ENCODE measurements around the gene TOMT. TPM values are rescaled to one million over a fixed set of nuclear protein-coding genes. Genes with fewer than 3 reads are reported as not detected.

The TOMT gene
- total RNA-seq, 1 experiment from 2014 or later, result 0.31 TPM

- DNase-seq (ENCODE audit: low read depth), result no peak
These were observed 19.9 kb upstream of the TOMT start for GRCh38 chr11:72085621-72086351.

- no peak for DNase-seq (ENCODE audit: low read depth)
These were observed 17.5 kb upstream of the TOMT start for GRCh38 chr11:72088076-72088808.

GRCh38 chr11:72091292-72091691 is 14.4 kb upstream of the TOMT start:
- DNase-seq (ENCODE audit: low read depth), result peak; percentile 55

- DNase-seq (ENCODE audit: low read depth), result no peak
These were observed 7.0 kb upstream of the TOMT start for GRCh38 chr11:72098741-72099140.

- DNase-seq (ENCODE audit: low read depth), result no peak
These were observed 5.7 kb upstream of the TOMT start for GRCh38 chr11:72100009-72100408.

- no peak for DNase-seq (ENCODE audit: low read depth)
These were observed 5.3 kb upstream of the TOMT start for GRCh38 chr11:72100462-72100861.

- no peak for DNase-seq (ENCODE audit: low read depth)
These were observed 3.6 kb upstream of the TOMT start for GRCh38 chr11:72102162-72102561.

GRCh38 chr11:72102631-72102945 is 3.1 kb upstream of the TOMT start:
- no peak for DNase-seq (ENCODE audit: low read depth)

GRCh38 chr11:72102946-72103753 is 2.6 kb upstream of the TOMT start, which contains the start of gene LAMTOR1:
Gene LAMTOR1, minus strand, starts transcription at chr11:72103297. Its CDS starts 73 bp downstream, at chr11:72103224.
- DNase-seq (ENCODE audit: low read depth), result peak; percentile 97

- DNase-seq (ENCODE audit: low read depth), result no peak
These were observed 2.0 kb upstream of the TOMT start for GRCh38 chr11:72103754-72104167.

- DNase-seq (ENCODE audit: low read depth), result no peak
These were observed 5.8 kb downstream of the TOMT start for GRCh38 chr11:72111300-72112142.

GRCh38 chr11:72112143-72112977 is 6.6 kb downstream of the TOMT start, which contains the start of gene ANAPC15:
Gene ANAPC15, minus strand, starts transcription at chr11:72112695. Its CDS starts 1,419 bp downstream, at chr11:72111276.
- peak; percentile 99 for DNase-seq (ENCODE audit: low read depth)

- DNase-seq (ENCODE audit: low read depth), result peak; percentile 19
These were observed 7.5 kb downstream of the TOMT start for GRCh38 chr11:72112978-72113808.

GRCh38 chr11:72114570-72114969 is 8.8 kb downstream of the TOMT start:
- no peak for DNase-seq (ENCODE audit: low read depth)

GRCh38 chr11:72116019-72116755 is 10.5 kb downstream of the TOMT start:
- DNase-seq (ENCODE audit: low read depth), result no peak

GRCh38 chr11:72119198-72119597 is 13.5 kb downstream of the TOMT start:
- no peak for DNase-seq (ENCODE audit: low read depth)

GRCh38 chr11:72120930-72121329 is 15.2 kb downstream of the TOMT start:
- no peak for DNase-seq (ENCODE audit: low read depth)

- no peak for DNase-seq (ENCODE audit: low read depth)
These were observed 16.9 kb downstream of the TOMT start for GRCh38 chr11:72122607-72123006.
